ENCODE results near the gene RMC1.
A peak's percentile ranks its signal among the peaks of the same experiment; 100 is the strongest.
"Not testable (repeated sequence)": the region's sequence is repeated elsewhere in the genome, so short reads cannot be mapped to it uniquely, and the experiment has no call there.

RMC1 gene

DNA sequence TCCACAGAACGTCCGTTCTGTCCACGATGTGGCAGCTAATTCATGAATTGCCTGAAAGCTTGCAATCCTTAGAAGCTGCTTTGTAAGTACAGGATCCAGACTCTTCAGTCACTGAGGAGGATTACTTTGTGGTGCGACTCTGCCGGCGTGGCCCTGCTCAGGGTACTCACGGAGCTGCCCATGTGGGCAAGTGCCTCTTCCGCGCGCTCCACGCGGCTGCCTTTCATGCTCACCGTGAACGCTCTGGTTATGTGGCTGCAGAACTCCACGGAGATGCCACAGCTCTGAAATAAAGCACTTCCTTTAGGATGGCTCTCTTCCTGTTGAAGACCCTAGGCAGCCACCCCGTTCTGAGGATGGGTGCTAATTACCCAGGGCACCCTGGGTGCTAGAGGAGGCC is 31.0 kb downstream of the RMC1 start:
- no peak for DNase-seq

- no peak for DNase-seq
Observed at GRCh38 chr18:23536204-23536603, 32.9 kb downstream of the RMC1 start.

GRCh38 chr18:23537274-23537673 is 34.0 kb downstream of the RMC1 start:
- DNase-seq: no peak

- no peak for DNase-seq
Observed at GRCh38 chr18:23538001-23538400, 34.7 kb downstream of the RMC1 start.

- no peak for DNase-seq
Observed at GRCh38 chr18:23538870-23539269, 35.6 kb downstream of the RMC1 start.

GRCh38 chr18:23539296-23539695 is 36.0 kb downstream of the RMC1 start:
- no peak for DNase-seq

DNA sequence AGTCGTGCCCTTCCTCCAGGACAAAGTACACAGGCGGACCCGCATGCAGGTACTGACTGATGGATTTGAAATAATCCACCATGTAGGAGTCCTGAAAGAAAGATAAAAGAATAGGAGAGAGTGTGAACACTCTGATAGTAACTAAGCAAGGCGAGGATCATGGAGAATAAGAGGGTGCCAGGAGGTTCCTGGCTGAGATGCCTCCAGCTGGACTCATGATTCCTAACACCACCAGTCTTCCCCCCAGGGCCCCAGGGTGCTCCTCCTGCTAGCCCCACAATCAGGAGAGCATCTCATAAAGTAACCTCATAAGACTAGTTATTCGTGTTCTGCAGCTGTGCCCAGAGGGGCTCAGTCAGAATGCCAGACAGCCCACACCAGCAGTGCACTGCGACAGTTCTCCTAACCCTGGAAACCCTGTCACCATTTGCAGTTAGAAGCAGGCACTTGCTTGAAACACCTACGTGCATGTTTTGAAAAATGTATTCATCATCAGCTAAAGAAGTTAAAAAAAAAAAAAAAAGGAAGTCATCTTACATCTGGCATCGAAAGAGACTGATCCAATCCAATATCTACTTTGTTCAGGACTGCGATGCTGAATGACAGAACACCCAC is 36.7 kb downstream of the RMC1 start:
- DNase-seq: peak in 1 of 2 donors; percentile 27

GRCh38 chr18:23540867-23541266 is 37.6 kb downstream of the RMC1 start:
- DNase-seq: peak in 1 of 2 donors; percentile 73

DNA sequence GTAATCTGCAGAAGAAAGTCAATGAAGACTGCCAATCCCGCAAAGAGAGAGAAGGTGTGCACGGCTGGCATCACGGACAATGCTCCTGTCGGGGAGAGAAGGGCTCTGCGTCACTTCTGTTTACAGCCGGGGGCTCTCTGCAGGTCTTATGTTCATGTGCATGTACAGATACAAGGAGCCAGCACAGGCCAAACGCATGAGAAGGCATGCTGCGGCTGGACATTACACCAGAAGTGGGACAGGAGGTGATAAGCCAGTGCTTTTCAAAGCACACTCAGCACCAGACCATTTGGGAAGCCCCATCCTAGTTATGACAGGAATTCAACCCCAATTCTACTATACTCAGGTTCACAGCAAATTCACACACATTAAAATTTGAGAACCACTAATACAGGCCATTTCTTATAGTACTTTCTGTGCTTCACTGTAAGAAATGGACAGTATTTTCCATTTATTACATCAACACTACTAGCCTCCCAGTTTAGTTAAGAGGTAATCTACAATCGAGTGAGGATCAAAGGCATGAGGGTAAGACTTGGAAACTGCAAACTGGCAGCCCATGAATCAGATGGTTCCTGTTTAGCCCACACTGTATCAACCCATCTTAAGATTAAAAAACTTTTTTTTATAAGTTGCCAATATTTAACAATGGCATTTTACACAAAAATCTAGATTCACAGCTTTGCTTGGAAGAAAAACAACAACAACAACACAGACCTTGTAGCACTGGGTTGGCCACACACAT is 38.2 kb downstream of the RMC1 start:
- DNase-seq: no peak

- no peak for DNase-seq
Observed at GRCh38 chr18:23542461-23542860, 39.1 kb downstream of the RMC1 start.

DNA sequence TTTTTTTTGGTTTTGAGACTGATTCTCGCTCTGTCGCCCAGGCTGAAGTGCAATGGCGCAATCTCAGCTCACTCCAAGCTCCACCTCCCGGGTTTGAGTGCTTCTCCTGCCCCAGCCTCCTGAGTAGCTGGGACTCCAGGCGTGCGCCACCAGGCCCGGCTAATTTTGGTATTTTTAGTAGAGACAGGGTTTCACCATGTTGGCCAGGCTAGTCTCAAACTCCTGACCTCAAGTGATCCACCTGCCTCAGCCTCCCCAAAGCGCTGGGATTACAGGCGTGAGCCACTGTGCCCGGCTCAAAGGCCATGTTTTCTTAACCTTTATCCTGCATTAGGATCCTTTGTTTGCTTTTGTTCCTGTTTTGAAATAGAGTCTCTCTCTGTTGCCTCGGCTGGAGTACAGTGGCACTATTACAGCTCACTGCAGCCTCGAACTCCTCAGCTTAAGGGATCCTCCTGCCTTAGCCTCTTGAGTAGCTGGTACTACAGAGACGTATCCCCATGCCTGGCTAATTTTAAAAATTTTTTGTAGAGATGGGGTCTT is 42.0 kb downstream of the RMC1 start:
- no peak for DNase-seq

- no peak for DNase-seq
Observed at GRCh38 chr18:23547306-23547705, 44.0 kb downstream of the RMC1 start.

DNA sequence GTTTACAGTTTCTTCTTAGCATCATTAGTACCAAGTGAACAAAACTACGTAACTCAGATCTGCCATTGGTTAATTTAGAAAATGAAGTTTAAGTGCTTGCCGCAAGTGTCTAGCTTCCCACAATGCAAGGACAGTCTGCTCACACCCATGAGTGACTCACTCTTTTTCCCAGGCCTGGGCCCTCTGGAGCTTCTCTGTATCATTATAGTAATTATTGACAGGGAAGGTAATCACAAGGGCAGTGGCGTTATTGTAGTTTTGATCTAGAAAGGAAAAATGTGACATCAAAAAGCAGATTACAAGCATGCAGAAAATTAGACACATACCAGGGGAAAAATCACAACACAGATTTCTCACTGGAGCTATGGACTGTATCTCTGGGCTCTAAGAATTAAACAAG is 44.5 kb downstream of the RMC1 start:
- no peak for DNase-seq

DNA sequence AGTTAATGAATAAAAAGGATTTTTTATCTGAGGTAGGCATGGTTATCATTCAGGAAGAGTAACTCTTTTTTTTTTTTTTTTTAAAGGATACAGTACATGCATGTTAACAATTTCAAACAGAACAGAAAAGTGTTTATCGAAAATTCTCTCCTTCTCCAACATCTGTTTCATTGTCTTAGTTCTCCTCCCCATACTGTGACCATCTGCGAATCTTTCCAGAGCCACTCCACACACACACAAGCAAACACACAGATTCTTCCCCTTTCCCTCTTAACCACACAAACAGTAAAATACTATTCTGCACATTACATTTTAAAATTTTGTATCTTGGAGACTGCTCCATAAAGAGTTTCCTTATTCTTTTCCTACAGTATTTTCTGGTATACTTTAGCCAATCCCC is 45.0 kb downstream of the RMC1 start:
- no peak for DNase-seq

- no peak for DNase-seq
Observed at GRCh38 chr18:23548719-23549118, 45.4 kb downstream of the RMC1 start.

DNA sequence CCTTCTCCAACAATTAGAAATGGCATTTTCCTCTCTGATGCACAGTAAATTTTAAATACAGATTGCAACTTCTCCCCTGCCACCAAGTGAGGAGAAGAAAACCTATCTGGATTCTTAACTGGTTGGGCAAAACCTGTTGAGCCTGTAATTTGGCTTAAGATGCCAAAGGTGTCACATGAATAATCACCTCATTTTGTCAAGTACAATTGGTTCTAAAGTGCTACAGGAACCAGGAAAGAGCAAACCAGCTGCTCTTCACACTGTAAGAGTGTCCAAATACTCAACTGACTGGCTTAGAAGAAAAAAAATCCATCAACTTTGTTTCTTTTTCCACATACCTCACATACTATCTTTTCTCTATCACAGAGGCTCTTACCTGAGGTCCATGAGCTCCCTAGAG is 47.6 kb downstream of the RMC1 start:
- no peak for DNase-seq

- DNase-seq: no peak
Observed at GRCh38 chr18:23551978-23552377, 48.7 kb downstream of the RMC1 start.

DNA sequence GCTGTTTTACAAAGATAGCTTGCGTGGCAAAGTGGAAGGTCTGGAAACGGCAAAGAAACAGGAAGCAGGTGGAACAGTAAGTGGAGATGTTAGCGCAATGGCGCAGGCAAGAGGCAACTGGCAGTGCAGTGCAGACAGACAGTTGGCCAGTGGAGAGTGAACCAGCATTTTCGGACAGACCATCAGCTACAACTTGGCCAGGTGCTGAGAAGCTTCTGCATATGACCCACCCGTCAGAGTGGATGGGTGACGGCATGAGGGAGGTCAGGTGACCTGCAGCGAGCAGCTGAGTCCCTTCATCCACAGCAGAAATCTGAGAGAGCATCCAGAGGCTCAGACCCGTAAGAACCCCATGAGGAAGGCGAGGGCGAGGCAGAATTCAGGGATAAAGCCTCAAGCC is 49.2 kb downstream of the RMC1 start:
- DNase-seq: no peak

- DNase-seq: no peak
Observed at GRCh38 chr18:23553887-23554286, 50.6 kb downstream of the RMC1 start.

DNA sequence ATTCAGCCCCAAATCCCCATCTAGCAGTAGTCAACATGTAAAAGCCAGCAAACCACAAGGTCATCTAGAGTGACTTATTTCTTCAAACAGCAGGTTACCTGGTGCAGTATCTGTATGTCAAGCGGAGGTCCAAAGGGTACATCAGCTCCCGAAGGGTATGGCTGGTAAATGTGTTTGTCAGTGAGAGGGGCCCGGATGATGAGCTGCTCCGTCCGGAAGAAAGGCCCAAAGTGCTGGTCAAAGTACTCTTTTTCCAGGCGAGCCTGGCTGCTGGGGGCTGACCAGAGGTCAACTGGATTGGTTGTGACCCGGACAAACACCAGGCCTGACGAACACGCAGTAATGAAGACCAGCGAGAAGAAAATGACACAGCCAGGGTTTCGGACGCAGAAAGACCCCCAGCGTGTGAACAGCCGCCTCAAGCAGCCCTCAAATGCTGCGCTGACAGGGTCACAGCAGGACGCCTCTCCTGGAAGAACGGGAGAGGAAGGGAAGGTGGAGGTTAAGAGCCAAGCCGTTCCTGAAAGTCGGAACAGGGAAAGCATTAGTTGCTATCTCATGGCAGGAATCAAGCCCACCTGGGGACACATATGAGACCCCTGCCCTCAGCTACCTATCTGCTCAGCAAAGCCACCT is 53.0 kb downstream of the RMC1 start:
- DNase-seq: no peak

DNA sequence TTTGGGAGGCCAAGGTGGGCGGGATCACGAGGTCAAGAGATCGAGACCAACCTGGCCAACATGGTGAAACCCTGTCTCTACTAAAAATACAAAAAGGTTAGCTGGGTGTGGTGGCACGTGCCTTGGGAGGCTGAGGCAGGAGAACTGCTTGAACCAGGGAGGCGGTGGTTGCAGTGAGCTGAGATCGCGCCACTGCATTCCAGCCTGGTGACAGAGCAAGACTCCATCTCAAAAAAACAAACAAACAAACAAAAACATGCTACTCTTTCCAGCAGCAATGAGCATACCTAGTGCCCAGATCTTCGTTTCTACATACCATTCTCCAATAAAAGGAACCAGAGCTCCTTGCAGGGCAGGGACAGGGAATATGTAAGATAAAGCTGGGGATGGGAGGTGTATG is 54.2 kb downstream of the RMC1 start:
- not testable (repeated sequence) for DNase-seq

GRCh38 chr18:23560186-23560585 is 56.9 kb downstream of the RMC1 start:
- DNase-seq: no peak

DNA sequence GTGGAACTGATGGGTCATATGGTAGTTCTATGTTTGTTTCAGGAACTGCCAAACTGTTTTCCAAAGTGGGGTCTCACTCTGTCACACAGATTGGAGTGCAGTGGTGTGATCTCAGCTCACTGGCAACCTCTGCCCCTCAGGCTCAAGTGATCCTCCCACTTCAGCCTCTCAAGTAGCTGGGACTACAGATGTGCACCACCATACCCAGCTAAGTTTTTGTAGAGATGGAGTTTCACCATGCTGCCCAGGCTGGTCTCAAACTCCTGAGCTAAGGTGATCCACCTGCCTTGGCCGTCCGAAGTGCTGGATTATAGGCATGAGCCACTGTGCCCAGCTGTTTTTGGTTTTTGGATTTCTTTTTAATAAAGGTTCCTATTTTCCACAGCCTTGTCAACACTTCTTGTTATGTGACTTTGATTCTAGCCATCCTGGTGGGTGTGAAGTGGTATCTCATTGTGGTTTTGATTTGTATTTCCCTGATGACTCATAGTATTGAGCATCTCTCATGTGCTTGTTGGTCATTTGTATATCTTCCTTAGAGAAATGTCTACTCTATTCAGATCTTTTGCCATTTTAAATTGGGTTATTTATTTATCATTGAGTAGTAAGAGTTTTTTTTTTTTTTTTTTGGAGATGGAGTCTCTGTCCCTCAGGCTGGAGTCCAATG is 60.2 kb downstream of the RMC1 start:
- DNase-seq: peak in 1 of 2 donors; percentile 38
